Measurements from ENCODE around the gene GNB4. TPM values are rescaled to one million over a fixed set of nuclear protein-coding genes. Genes with fewer than 3 reads are reported as not detected.

GNB4 gene
- total and polyA plus RNA-seq, 9 donors: 4.5 to 19.1 (median 11.6) TPM

DNA sequence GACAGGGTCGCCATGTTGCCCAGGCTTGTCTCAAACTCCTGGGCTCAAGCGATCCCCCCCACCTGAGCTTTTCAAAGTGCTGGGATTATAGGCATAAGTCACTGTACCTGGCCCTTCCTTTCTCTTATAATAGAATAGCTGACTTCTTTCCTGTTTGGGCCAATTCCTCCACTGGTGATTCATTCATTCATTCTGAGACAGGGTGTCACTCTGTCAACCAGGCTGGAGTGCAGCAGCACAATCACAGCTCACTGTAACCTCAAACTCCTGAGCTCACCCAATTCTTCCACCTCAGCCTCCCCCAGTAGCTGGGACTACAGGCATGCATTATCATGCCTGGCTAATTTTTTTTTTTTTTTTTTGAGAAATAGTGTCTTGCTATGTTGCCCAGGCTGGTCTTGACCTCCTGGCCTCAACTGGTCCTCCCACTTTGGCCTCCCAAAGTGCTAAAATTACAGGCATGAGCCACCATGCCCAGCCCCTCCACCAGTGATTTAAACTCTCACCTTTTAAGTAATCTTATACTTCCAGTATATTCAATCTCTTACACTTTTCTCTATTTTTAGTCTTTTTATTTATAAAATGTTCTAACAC is 20.9 kb downstream of the GNB4 start:
- no peaks in the 10 kb centered on the region for H3K9me3 ChIP-seq
- intact Hi-C loops (cut with DNase I): no loop called here
- no peaks in the 10 kb centered on the region for H3K27me3 ChIP-seq
- no peak overlapping the region for H3K27ac ChIP-seq
- no peak overlapping the region for H3K4me3 ChIP-seq
- no peak for TF ChIP-seq POLR2A (IDR thresholded peaks at IDR 0.05)
- TF ChIP-seq EP300 (IDR thresholded peaks at IDR 0.05): no peak
- TF ChIP-seq, protein P1, sequence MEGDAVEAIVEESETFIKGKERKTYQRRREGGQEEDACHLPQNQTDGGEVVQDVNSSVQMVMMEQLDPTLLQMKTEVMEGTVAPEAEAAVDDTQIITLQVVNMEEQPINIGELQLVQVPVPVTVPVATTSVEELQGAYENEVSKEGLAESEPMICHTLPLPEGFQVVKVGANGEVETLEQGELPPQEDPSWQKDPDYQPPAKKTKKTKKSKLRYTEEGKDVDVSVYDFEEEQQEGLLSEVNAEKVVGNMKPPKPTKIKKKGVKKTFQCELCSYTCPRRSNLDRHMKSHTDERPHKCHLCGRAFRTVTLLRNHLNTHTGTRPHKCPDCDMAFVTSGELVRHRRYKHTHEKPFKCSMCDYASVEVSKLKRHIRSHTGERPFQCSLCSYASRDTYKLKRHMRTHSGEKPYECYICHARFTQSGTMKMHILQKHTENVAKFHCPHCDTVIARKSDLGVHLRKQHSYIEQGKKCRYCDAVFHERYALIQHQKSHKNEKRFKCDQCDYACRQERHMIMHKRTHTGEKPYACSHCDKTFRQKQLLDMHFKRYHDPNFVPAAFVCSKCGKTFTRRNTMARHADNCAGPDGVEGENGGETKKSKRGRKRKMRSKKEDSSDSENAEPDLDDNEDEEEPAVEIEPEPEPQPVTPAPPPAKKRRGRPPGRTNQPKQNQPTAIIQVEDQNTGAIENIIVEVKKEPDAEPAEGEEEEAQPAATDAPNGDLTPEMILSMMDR (IDR thresholded peaks at IDR 0.05): no peak
- no peak for DNase-seq
- H3K4me1 ChIP-seq (ENCODE audit: insufficient read depth): no peaks in the 10 kb centered on the region
- H3K36me3 ChIP-seq: no peaks in the 10 kb centered on the region
- WGBS, 3 donors: 91 to 100% (median 100%) methylated on average over 2 of the region's 2 CpGs

DNA sequence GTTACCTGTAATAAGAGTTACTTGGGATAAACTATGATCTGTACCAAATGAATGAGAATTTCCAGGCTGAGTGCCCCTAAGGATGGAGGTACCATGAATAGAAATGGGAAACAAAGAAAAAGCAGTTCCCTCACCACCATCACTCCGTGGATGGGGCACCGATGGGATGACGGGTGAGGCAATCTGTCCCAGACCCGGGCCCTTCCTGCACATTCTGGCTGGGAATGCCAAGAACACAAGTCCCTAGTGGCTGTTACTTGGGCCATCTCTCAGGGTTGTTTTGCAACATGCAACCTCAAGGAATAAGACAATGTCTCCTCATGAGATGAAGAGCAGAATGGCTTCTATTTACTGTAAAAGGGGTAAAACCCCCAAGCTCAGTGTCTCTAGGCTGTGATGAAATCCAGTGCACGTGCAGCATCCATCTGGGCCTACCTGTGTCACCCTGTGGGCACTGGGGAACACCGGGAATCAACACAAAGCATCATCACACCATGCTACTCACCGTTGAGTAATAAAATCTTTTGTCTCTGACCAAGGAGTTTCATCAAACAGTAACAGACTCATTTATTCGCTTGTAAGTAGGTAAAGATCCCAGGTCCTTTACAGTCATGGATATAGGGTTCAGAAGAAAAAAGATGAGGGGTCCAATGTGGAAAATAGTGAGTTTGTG is 22.3 kb downstream of the GNB4 start:
- H3K27me3 ChIP-seq: no peaks in the 10 kb centered on the region
- H3K36me3 ChIP-seq: no peaks in the 10 kb centered on the region
- 93 to 94% (median 94%) methylated on average over 8 of the region's 8 CpGs for WGBS, 3 donors
- no peaks in the 10 kb centered on the region for H3K4me1 ChIP-seq (ENCODE audit: insufficient read depth)
- no peaks in the 10 kb centered on the region for H3K9me3 ChIP-seq
- intact Hi-C loops (cut with DNase I): loop anchor here in 1 of 4 donors (10.0 kb wide), 1 partner anchor 116 kb away; no protein-coding TSS in a partner anchor
- no peak overlapping the region for H3K27ac ChIP-seq
- DNase-seq: no peak
- TF ChIP-seq POLR2A (IDR thresholded peaks at IDR 0.05): no peak
- TF ChIP-seq, protein P1 (IDR thresholded peaks at IDR 0.05): no peak
- TF ChIP-seq EP300 (IDR thresholded peaks at IDR 0.05): no peak
- no peak overlapping the region for H3K4me3 ChIP-seq

DNA sequence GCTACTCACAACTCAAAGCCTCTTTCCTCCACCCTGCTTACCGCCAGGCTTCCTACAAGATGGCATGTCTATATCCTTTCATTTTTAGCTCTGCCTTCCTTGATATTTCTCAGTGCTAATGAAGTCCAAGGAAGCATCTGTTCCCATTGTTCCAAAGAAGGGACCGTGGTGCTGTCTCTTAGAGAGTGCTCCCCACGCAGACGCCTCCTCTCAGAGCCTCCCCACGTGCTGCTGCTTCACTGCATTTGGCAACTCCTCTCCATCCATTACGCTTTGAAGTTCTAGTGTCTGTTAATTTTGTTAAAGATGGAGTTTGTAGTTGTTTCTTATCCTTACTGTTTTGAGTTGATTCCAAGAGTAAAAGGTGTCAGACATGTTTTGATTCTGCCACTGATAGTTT is 26.2 kb downstream of the GNB4 start:
- 88 to 93% (median 91%) methylated on average over 6 of the region's 6 CpGs for WGBS, 3 donors
- Histone ChIP-seq H3K36me3 (no peaks in the 10 kb centered on the region), H3K27ac (no peak overlapping the region), H3K9me3 (no peaks in the 10 kb centered on the region), H3K4me1 (ENCODE audit: insufficient read depth) (no peaks in the 10 kb centered on the region), H3K4me3 (no peak overlapping the region), H3K27me3 (no peaks in the 10 kb centered on the region)
- DNase-seq: no peak
- TF ChIP-seq POLR2A (IDR thresholded peaks at IDR 0.05): no peak
- TF ChIP-seq EP300 (IDR thresholded peaks at IDR 0.05): no peak
- TF ChIP-seq, protein P1 (IDR thresholded peaks at IDR 0.05): no peak
- intact Hi-C loops (cut with DNase I): loop anchor here in 1 of 4 donors (10.0 kb wide), 1 partner anchor 120 kb away; no protein-coding TSS in a partner anchor

DNA sequence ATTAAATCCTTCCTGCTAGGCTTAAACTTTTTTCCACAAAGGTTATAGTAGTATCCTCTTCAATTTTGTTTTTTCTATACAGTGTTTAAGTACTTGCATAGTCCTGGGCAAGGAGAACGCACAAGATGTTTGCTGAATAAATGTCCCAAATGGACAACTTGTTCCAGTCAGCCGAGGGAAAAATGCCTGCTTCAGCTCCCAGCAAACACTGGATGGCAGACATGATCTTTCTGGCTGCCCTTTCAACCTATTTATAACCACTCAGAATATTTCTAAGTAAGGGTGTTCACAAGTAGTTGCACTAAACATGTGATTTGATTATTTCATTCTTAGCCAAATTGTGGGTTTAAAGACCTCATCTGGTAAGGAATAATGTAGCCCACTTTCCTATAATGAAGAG is 29.8 kb downstream of the GNB4 start:
- Histone ChIP-seq H3K27me3 (no peaks in the 10 kb centered on the region), H3K4me1 (ENCODE audit: insufficient read depth) (no peaks in the 10 kb centered on the region), H3K4me3 (no peak overlapping the region), H3K9me3 (no peaks in the 10 kb centered on the region), H3K36me3 (no peaks in the 10 kb centered on the region), H3K27ac (no peak overlapping the region)
- 26 to 29% (median 28%) methylated on average over 2 of the region's 2 CpGs for WGBS, 3 donors
- DNase-seq: no peak
- intact Hi-C loops (cut with DNase I): loop anchor here in 1 of 4 donors (10.0 kb wide), 1 partner anchor 123 kb away; no protein-coding TSS in a partner anchor
- TF ChIP-seq, protein P1 (IDR thresholded peaks at IDR 0.05): no peak
- TF ChIP-seq EP300 (IDR thresholded peaks at IDR 0.05) (no peak), POLR2A (IDR thresholded peaks at IDR 0.05) (no peak)

Data from ovary (tissue), 9 donors.